ENCODE measurements around the gene THBS2. TPM values are rescaled to one million over a fixed set of nuclear protein-coding genes. Genes with fewer than 3 reads are reported as not detected.

Gene THBS2
- total RNA-seq, 1 donor from 2014 or later = 0.23 TPM

GRCh38 chr6:169243186-169243585 lies 10.5 kb downstream of the THBS2 start:
- H3K4me3 Mint-ChIP-seq (ENCODE audit: unreplicated experiment) = no peak overlapping the region
- no peaks in the 10 kb centered on the region for H3K9me3 Mint-ChIP-seq (ENCODE audit: unreplicated experiment)
- no peaks in the 10 kb centered on the region for H3K4me1 Mint-ChIP-seq (ENCODE audit: unreplicated experiment)
- no peak for DNase-seq (ENCODE audit: low spot score)
- H3K36me3 Mint-ChIP-seq (ENCODE audit: low read depth, unreplicated experiment) = peaks cover 9% of the 10 kb centered on the region
- H3K27me3 Mint-ChIP-seq (ENCODE audit: unreplicated experiment) = peaks cover 4% of the 10 kb centered on the region
- no peak for TF ChIP-seq CTCF (IDR thresholded peaks at IDR 0.05; ENCODE audit: unreplicated experiment)
- no peak overlapping the region for H3K27ac Mint-ChIP-seq (ENCODE audit: unreplicated experiment)

DNA sequence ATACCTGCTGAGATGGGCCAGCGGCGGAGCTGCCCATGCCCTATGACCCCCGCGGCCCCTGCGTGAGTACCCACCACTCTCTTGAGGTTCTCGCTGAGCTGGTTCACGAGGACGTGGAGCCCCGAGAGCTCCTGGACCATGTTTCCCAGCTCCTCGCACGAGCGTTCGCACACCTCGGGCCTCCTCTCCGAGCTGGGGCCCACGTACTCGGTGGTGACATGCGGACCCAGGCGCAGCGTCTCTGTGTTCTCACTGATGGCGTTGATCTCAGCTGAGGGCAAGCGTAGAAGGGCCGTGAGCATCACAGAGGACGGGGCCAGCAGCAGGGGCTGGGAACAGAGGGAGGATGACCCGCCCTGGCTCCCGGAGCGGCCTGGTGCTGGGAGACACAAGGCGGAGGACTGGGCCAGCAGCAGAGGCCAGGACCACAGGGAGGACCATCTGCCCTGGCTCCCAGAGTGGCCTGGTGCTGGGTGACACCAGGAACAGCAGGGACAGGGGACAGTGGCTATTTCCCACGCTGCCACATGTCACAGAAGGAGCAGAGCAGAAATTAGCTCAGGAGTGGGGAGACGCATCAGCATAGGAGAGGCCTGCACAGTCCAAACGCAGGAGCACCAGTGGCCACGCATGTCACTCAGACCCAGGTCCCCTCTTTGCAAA lies 11.8 kb downstream of the THBS2 start:
- Mint-ChIP-seq H3K4me3 (ENCODE audit: unreplicated experiment) (no peak overlapping the region), H3K36me3 (ENCODE audit: low read depth, unreplicated experiment) (no peaks in the 10 kb centered on the region), H3K4me1 (ENCODE audit: unreplicated experiment) (no peaks in the 10 kb centered on the region), H3K9me3 (ENCODE audit: unreplicated experiment) (no peaks in the 10 kb centered on the region), H3K27me3 (ENCODE audit: unreplicated experiment) (peaks cover 2% of the 10 kb centered on the region), H3K27ac (ENCODE audit: unreplicated experiment) (no peak overlapping the region)
- DNase-seq (ENCODE audit: low spot score) = no peak
- TF ChIP-seq CTCF (IDR thresholded peaks at IDR 0.05; ENCODE audit: unreplicated experiment) = no peak

DNA sequence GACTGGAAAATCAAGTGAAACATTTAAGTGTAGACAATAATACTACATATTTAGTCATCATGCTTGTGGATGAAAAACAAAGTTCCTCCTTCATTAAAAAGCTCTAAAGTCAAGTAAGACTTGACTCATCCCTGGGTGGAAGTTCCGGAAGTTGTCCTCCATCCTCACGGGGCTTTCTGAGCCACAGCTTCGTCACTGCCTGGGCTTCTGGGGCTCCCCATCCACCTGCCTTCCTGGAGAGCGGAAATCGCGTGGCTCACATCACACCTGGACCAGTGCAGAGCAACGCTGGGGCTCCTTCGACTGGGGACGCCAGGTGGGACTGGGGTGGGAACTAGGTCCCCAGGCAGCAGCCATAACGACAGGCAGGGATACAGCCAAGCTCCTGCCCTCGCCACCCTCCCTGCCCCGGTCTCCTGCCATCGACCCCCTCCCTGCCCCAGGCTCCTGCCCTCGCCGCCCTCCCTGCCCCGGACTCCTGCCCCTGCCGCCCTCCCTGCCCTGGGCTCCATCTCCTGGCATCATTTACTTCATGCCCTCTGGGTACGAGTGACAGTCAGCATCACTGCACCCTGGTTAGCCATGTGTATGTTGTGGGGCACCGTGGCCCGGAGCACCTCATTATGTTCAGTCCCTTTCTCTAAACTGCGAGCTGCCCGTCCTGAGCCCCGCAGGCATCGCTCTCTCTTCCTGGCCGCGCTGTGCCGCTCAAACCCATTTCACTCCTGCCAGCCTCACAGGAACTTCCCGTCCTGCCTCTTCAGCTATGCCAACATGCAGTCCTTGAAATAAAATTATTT lies 12.9 kb downstream of the THBS2 start:
- TF ChIP-seq CTCF (IDR thresholded peaks at IDR 0.05; ENCODE audit: unreplicated experiment) = no peak
- H3K27ac Mint-ChIP-seq (ENCODE audit: unreplicated experiment) = no peak overlapping the region

DNA sequence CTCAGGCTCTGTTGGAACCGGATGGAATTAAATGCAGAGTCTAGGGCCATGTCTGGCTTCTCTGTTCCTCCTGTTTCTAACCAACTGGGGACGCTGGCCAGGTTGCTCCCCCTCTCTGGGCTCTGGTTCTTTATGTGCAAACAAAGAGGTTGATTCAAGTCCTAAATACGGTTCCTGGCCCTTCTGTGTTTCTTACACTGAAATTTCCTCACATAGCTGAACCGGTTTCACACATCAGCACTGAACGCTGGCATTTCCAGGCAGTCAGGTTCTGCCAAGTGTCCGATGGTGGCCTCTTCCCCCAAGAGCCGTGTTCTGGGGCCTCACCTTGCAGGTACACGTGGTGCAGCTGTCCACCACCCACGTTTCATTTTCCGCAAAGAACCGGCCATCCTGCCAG lies 13.5 kb downstream of the THBS2 start:
- no peak overlapping the region for H3K27ac Mint-ChIP-seq (ENCODE audit: unreplicated experiment)
- TF ChIP-seq CTCF (IDR thresholded peaks at IDR 0.05; ENCODE audit: unreplicated experiment) = no peak
- H3K36me3 Mint-ChIP-seq (ENCODE audit: low read depth, unreplicated experiment) = no peaks in the 10 kb centered on the region

More for the DNA sequence above, 12.9 kb downstream of the THBS2 start:
- Mint-ChIP-seq H3K36me3 (ENCODE audit: low read depth, unreplicated experiment) (no peaks in the 10 kb centered on the region), H3K27me3 (ENCODE audit: unreplicated experiment) (peaks cover 2% of the 10 kb centered on the region), H3K4me3 (ENCODE audit: unreplicated experiment) (no peak overlapping the region), H3K9me3 (ENCODE audit: unreplicated experiment) (no peaks in the 10 kb centered on the region), H3K4me1 (ENCODE audit: unreplicated experiment) (no peaks in the 10 kb centered on the region)
- DNase-seq (ENCODE audit: low spot score) = no peak

DNA sequence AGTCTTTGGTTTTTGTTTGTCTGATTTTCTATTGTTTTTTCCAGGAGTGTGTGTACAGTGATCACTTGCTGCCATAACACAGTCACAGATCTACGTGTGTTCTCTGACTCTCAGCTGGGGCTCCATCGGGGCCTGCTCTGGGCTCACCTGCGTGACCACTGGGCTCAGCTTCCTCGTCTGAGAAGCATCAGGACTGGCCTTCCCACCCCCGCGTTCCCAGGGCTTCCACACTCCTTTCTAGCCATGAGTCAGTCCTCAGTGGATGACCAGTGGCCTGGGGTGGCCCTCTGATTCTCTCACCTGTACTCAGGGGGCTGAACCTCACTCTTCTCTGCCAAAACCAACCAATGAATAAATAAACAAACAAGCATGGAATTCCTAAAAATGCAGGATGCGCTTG lies 14.5 kb downstream of the THBS2 start:
- Mint-ChIP-seq H3K36me3 (ENCODE audit: low read depth, unreplicated experiment) (peaks cover 3% of the 10 kb centered on the region), H3K9me3 (ENCODE audit: unreplicated experiment) (peaks cover 3% of the 10 kb centered on the region), H3K27ac (ENCODE audit: unreplicated experiment) (no peak overlapping the region), H3K27me3 (ENCODE audit: unreplicated experiment) (peaks cover 5% of the 10 kb centered on the region), H3K4me3 (ENCODE audit: unreplicated experiment) (no peak overlapping the region), H3K4me1 (ENCODE audit: unreplicated experiment) (peaks cover 2% of the 10 kb centered on the region)
- TF ChIP-seq CTCF (IDR thresholded peaks at IDR 0.05; ENCODE audit: unreplicated experiment) = no peak
- DNase-seq (ENCODE audit: low spot score) = no peak

More for the DNA sequence above, 13.5 kb downstream of the THBS2 start:
- Mint-ChIP-seq H3K9me3 (ENCODE audit: unreplicated experiment) (no peaks in the 10 kb centered on the region), H3K27me3 (ENCODE audit: unreplicated experiment) (peaks cover 2% of the 10 kb centered on the region), H3K4me3 (ENCODE audit: unreplicated experiment) (no peak overlapping the region), H3K4me1 (ENCODE audit: unreplicated experiment) (no peaks in the 10 kb centered on the region)
- no peak for DNase-seq (ENCODE audit: low spot score)

All from endothelial cell (in vitro differentiated cells).